K562 (cell line): ENCODE data around the gene ZG16B. TPM values are rescaled to one million over a fixed set of nuclear protein-coding genes. Genes with fewer than 3 reads are reported as not detected.
A peak's percentile ranks its signal among the peaks of the same experiment; 100 is the strongest.

Experiments used
- ATAC-seq: fragments of 200-7000 bp; cut with Tn5 transposase; 3 replicates; pipeline ENCODE4 v1.9.1; 2020; ENCODE audit warnings: moderate library complexity
- BruUV-seq: library from RNA; stranded (reverse); fragments of 400-500 nt; replicated peaks from 2 replicates; lab custom pipeline; 2021; lab: Mats Ljungman, UMichigan
- CTCF ChIA-PET: fragments of 300-600 bp; formaldehyde crosslinking; extraction: SDS; loops from one replicate; lab custom pipeline; 2021; ENCODE audit warnings: low intra/inter-chr PET ratio; lab: Yijun Ruan, JAX
- POLR2A ChIA-PET: fragments of 300-600, 350-650 bp; sonication (Branson Sonifier 250); formaldehyde crosslinking; extraction: SDS; loops from one replicate; lab custom pipeline; 2021; ENCODE audit warnings: antibody characterized with exemption, inconsistent platforms; lab: Yijun Ruan, JAX
- DNase-seq, 4 experiments: peaks; one replicate each; pipeline versions ENCODE4 v3.0.0 to v3.0.0-alpha.2; 2011 to 2018; ENCODE audit warnings: low spot score in 3 of 4, mixed read lengths in 3 of 4; ENCODE audit errors: extremely low read depth in 1 of 4
- FAIRE-seq: peaks from 2 replicates; lab custom pipeline; 2011; peaks lifted over from hg19 to GRCh38; lab: Jason Lieb, UNC
- H2AFZ ChIP-seq: 2 replicates; pipeline ENCODE4 v1.6.0; 2011; ENCODE audit warnings: low read depth, low read length, control low read depth, inconsistent platforms
- H3K27ac ChIP-seq: fragments of 200-600 bp; 3 replicates; pipeline ENCODE4 v1.8.0; 2011; ENCODE audit warnings: low read depth, mild to moderate bottlenecking, control low read depth, inconsistent platforms, low read length, moderate library complexity, mixed read lengths; ENCODE audit errors: extremely low read depth
- H3K27me3 ChIP-seq, 2 experiments: fragments of 300-600 bp in 1 of 2; 2 replicates in 1 of 2; 3 replicates in 1 of 2; pipeline versions ENCODE4 v1.6.0 to v1.8.0; 2011; ENCODE audit warnings: inconsistent platforms in 2 of 2, low read length in 2 of 2, mild to moderate bottlenecking in 1 of 2, mixed read lengths in 1 of 2, moderate library complexity in 1 of 2; ENCODE audit not compliant: control insufficient read depth in 2 of 2, insufficient read depth in 2 of 2
- H3K36me3 ChIP-seq: fragments of 300-600 bp; 3 replicates; pipeline ENCODE4 v1.8.0; 2011; ENCODE audit warnings: mild to moderate bottlenecking, low read length, inconsistent platforms; ENCODE audit not compliant: control insufficient read depth, insufficient read depth
- H3K4me1 ChIP-seq, 2 experiments: fragments of 200-600 bp in 1 of 2; replicated peaks in 1 of 2; 2 replicates in 1 of 2; 3 replicates in 1 of 2; pipeline versions ENCODE4 v1.5.1 to v1.8.0; 2011; ENCODE audit warnings: inconsistent platforms in 2 of 2, low read length in 2 of 2, mild to moderate bottlenecking in 1 of 2, mixed read lengths in 1 of 2, moderate library complexity in 1 of 2; ENCODE audit not compliant: control insufficient read depth in 2 of 2, insufficient read depth in 2 of 2
- H3K4me2 ChIP-seq: 2 replicates; pipeline ENCODE4 v1.6.1; 2011; ENCODE audit warnings: low read length, control low read depth, inconsistent platforms, mixed read lengths; ENCODE audit not compliant: insufficient read depth
- H3K4me3 ChIP-seq: fragments of 200-600 bp; sonication (generic), shearing (Covaris generic); 2 replicates; pipeline ENCODE4 v1.5.1; 2016; ENCODE audit warnings: control low read depth, inconsistent platforms
- H3K79me2 ChIP-seq: fragments of 200-600 bp; 3 replicates; pipeline ENCODE4 v1.8.0; 2011; ENCODE audit warnings: low read length, inconsistent platforms; ENCODE audit not compliant: control insufficient read depth, insufficient read depth
- H3K9ac ChIP-seq, 2 experiments: 2 replicates each; pipeline versions ENCODE4 v1.6.0 to v1.6.1; 2011; ENCODE audit warnings: low read depth in 2 of 2, low read length in 2 of 2, control low read depth in 1 of 2, inconsistent platforms in 1 of 2, mild to moderate bottlenecking in 1 of 2, mixed read lengths in 1 of 2; ENCODE audit not compliant: insufficient read depth in 1 of 2
- H3K9me1 ChIP-seq: one replicate; pipeline ENCODE4 v1.6.0; 2011; ENCODE audit warnings: inconsistent platforms, mild to moderate bottlenecking, low read length, moderate library complexity; ENCODE audit not compliant: control insufficient read depth, insufficient read depth
- H3K9me3 ChIP-seq: replicated peaks from 2 replicates; pipeline ENCODE4 v1.5.1; 2011; ENCODE audit warnings: low read depth, low read length, inconsistent platforms; ENCODE audit not compliant: control insufficient read depth, insufficient read depth
- H4K20me1 ChIP-seq: replicated peaks from 2 replicates; pipeline ENCODE4 v1.6.1; 2011; ENCODE audit warnings: low read length, inconsistent platforms, mixed read lengths; ENCODE audit not compliant: control insufficient read depth, insufficient read depth
- ARNT ChIP-seq, 2 experiments: fragments of 450-650 bp; IDR thresholded peaks; 2 replicates each; pipeline ENCODE4 v1.6.1; 2016; ENCODE audit warnings: mild to moderate bottlenecking in 1 of 2
- HMG20B ChIP-seq: fragments of 250-450 bp; sonication (Bioruptor Pico); IDR thresholded peaks from 2 replicates; pipeline ENCODE4 v1.5.0; 2021; ENCODE audit warnings: mild to moderate bottlenecking
- MXI1 ChIP-seq: IDR thresholded peaks from 2 replicates; pipeline ENCODE4 v1.6.1; 2011; ENCODE audit warnings: low read depth, mild to moderate bottlenecking, improper control_type of control experiment, low read length
- NCOA2 ChIP-seq, 2 experiments: fragments of 450-650 bp; IDR thresholded peaks; 2 replicates each; pipeline ENCODE4 v1.6.1; 2018; ENCODE audit warnings: mild to moderate bottlenecking in 2 of 2, moderate library complexity in 1 of 2; ENCODE audit not compliant: partially characterized antibody in 2 of 2
- NFYB ChIP-seq: IDR thresholded peaks from 2 replicates; pipeline ENCODE4 v1.6.1; 2011; ENCODE audit warnings: mild to moderate bottlenecking, moderate library complexity; ENCODE audit not compliant: insufficient read length; ENCODE audit errors: extremely low read depth
- RAD51 ChIP-seq: fragments of 450-650 bp; IDR thresholded peaks from 2 replicates; pipeline ENCODE4 v1.7.1; 2016; ENCODE audit warnings: low read depth, mild to moderate bottlenecking, borderline replicate concordance
- RB1 ChIP-seq: fragments of 450-650 bp; IDR thresholded peaks from 2 replicates; pipeline ENCODE4 v1.6.1; 2017; ENCODE audit warnings: low read depth, mild to moderate bottlenecking
- TBP ChIP-seq: optimal IDR thresholded peaks from 2 replicates; pipeline ENCODE3; 2011; ENCODE audit warnings: low read depth, low read length, improper control_type of control experiment
- ZNF12 ChIP-seq: sonication (generic); formaldehyde crosslinking; IDR thresholded peaks from 2 replicates; pipeline ENCODE4 v1.4.0; 2020; ENCODE audit warnings: mild to moderate bottlenecking, missing genetic modification reagents
- WGBS: fragments of 100-300 bp; shearing (Covaris generic); methylation state at CpG from one replicate; pipeline ENCODE4 v1.1.6; 2016; ENCODE audit warnings: low coverage, mixed read lengths; ENCODE audit not compliant: insufficient coverage; ENCODE audit errors: missing lambda C conversion rate; 5-methylcytosine and 5-hydroxymethylcytosine counted together
- in situ Hi-C: fragments of 300-500 bp; cut with MboI; formaldehyde crosslinking; loops from 4 replicates; pipeline ENCODE4 v1.15.0; 2018; ENCODE audit warnings: inconsistent platforms, mixed read lengths
- intact Hi-C: fragments of 100-400 bp; cut with micrococcal nuclease; formaldehyde crosslinking; loops from 2 replicates; pipeline ENCODE4 v1.14.2; 2022
- polyA plus RNA-seq, 8 experiments: library from polyadenylated mRNA; depleted of rRNA in 4 of 8; stranded (reverse) in 5 of 8; unstranded in 3 of 8; fragments of >200 nt; fragmentation: Nextera tagmentation in 2 of 8; fragmentation: Illumina TruSeq in 1 of 8; extraction: Ambion mirVana in 2 of 8; extraction: Trizol in 1 of 8; gene quantifications; 2 replicates each; pipeline versions ENCODE4 v1.2.1 to v1.2.3, GENCODE V29; 2011 to 2014; ENCODE audit warnings: inconsistent platforms in 1 of 8, missing spikeins in 1 of 8
- total RNA-seq, 7 experiments: library from RNA; depleted of rRNA in 6 of 7; stranded (reverse); fragments of >200 nt in 6 of 7; fragmentation: Illumina TruSeq in 2 of 7; extraction: Trizol in 2 of 7; gene quantifications; 2 replicates each; pipeline versions ENCODE4 v1.2.1 to v1.2.3, GENCODE V29; 2011 to 2021; ENCODE audit warnings: low replicate concordance in 1 of 7
- TF ChIP-seq, protein P1 (sequence below): sonication (generic); formaldehyde crosslinking; IDR thresholded peaks from 2 replicates; pipeline ENCODE4 v1.8.0; 2022; ENCODE audit warnings: mild to moderate bottlenecking, missing genetic modification reagents
- TF ChIP-seq, protein P2 (sequence below), 2 experiments: fragments of 450-650 bp; IDR thresholded peaks; 2 replicates each; pipeline ENCODE4 v1.6.1; 2018; ENCODE audit warnings: mild to moderate bottlenecking in 2 of 2, low read depth in 1 of 2; ENCODE audit not compliant: partially characterized antibody in 2 of 2
- TF ChIP-seq, protein P3 (sequence below): sonication (generic); formaldehyde crosslinking; IDR thresholded peaks from 2 replicates; pipeline ENCODE4 v1.8.0; 2022; ENCODE audit warnings: mild to moderate bottlenecking, missing genetic modification reagents
- TF ChIP-seq, protein P4 (sequence below), 2 experiments: IDR thresholded peaks; 2 replicates each; pipeline ENCODE4 v1.6.1; 2012; ENCODE audit warnings: improper control_type of control experiment in 2 of 2, low read depth in 2 of 2, low read length in 2 of 2, borderline replicate concordance in 1 of 2

The ZG16B gene
- total and polyA plus RNA-seq, 9 of the 15 experiments (the other 6 are each of a cell fraction or from before 2014, with no cell fraction given) = 0.25 to 0.43 (median 0.34) TPM; not detected in 5

DNA sequence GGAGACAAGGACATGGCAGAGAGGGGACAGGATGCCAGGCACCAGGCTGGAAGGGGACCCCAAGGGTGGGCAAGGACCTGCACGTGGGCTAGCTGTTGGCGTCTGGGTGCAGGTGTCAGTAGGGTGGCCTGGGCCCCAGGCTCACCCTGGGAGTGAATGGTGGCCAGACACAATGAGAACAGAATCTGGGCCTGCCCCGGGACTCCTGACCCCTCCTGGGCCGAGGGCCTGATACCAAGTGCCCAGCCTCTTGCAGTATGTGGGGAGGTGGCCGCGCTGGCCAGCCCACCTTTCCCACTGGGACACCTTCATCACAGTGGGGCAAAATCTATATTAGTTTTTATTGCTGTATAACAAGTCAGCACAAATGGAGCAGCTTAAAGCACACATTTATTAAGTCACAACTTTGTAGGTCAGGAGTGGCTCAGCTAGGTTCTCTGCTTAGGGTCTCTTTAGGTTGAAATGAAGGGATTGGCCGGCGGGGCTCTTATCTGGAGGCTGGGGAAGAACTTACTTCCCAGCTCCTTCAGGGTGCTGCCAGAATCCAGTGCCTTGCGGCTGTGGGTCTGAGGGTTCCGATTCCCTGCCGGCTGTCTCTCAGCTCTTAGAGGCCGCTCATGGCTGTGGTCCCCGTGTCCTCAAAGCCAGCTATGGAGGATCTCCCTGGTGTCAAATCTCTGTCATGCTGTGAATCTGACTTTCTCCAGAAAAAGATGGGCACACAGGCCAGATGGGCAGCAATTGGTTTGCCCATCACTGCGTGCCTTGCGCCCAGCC is 46.3 kb upstream of the ZG16B start:
- Histone ChIP-seq H3K79me2 (no peaks in the 10 kb centered on the region), H3K9me1 (no peaks in the 10 kb centered on the region), H3K4me2 (no peak overlapping the region), H3K27me3 (peaks cover 0 to 7% of the 10 kb centered on the region in 2 experiments; a peak in 2 of 5 replicates), H4K20me1 (no peaks in the 10 kb centered on the region), H3K4me1 (peaks cover 4 to 37% of the 10 kb centered on the region in 2 experiments; a peak in 4 of 5 replicates), H2AFZ (no peak overlapping the region), H3K27ac (no peak overlapping the region), H3K36me3 (no peaks in the 10 kb centered on the region), H3K9ac (peak overlapping the region in 1 of 2 experiments; percentile 43; a peak in 2 of 4 replicates), H3K4me3 (no peak overlapping the region), H3K9me3 (no peaks in the 10 kb centered on the region)
- ChIA-PET POLR2A (interaction anchor here (1.2 to 2.4 kb wide), 4 partner anchors 10 to 30 kb away, joined by 3 to 10 read pairs (median 7); no protein-coding TSS in a partner anchor), CTCF (no interaction called here)
- FAIRE-seq (no peak), ATAC-seq (no peak), DNase-seq (no peak)
- WGBS = 49% methylated on average over 14 of the region's 15 CpGs
- in situ Hi-C loops (no loop called here), intact Hi-C loops (no loop called here)
- no TSS peak for BruUV-seq
- TF ChIP-seq, protein P1, sequence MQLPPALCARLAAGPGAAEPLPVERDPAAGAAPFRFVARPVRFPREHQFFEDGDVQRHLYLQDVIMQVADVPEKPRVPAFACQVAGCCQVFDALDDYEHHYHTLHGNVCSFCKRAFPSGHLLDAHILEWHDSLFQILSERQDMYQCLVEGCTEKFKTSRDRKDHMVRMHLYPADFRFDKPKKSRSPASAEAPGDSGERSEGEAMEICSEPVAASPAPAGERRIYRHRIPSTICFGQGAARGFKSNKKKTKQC (CRISPR knock-in tag) = no peak
- TF ChIP-seq, protein P2, sequence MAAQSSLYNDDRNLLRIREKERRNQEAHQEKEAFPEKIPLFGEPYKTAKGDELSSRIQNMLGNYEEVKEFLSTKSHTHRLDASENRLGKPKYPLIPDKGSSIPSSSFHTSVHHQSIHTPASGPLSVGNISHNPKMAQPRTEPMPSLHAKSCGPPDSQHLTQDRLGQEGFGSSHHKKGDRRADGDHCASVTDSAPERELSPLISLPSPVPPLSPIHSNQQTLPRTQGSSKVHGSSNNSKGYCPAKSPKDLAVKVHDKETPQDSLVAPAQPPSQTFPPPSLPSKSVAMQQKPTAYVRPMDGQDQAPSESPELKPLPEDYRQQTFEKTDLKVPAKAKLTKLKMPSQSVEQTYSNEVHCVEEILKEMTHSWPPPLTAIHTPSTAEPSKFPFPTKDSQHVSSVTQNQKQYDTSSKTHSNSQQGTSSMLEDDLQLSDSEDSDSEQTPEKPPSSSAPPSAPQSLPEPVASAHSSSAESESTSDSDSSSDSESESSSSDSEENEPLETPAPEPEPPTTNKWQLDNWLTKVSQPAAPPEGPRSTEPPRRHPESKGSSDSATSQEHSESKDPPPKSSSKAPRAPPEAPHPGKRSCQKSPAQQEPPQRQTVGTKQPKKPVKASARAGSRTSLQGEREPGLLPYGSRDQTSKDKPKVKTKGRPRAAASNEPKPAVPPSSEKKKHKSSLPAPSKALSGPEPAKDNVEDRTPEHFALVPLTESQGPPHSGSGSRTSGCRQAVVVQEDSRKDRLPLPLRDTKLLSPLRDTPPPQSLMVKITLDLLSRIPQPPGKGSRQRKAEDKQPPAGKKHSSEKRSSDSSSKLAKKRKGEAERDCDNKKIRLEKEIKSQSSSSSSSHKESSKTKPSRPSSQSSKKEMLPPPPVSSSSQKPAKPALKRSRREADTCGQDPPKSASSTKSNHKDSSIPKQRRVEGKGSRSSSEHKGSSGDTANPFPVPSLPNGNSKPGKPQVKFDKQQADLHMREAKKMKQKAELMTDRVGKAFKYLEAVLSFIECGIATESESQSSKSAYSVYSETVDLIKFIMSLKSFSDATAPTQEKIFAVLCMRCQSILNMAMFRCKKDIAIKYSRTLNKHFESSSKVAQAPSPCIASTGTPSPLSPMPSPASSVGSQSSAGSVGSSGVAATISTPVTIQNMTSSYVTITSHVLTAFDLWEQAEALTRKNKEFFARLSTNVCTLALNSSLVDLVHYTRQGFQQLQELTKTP (IDR thresholded peaks at IDR 0.05; ENCODE audit: low read depth in 1 of 2, partially characterized antibody in 2 of 2) = no peak
- TF ChIP-seq MXI1 (no peak), NCOA2 (IDR thresholded peaks at IDR 0.05; ENCODE audit: partially characterized antibody in 2 of 2) (no peak), RB1 (no peak), NFYB (no peak), RAD51 (no peak), ZNF12 (no peak), ARNT (IDR thresholded peaks at IDR 0.05) (no peak), HMG20B (CRISPR knock-in tag) (no peak), TBP (no peak)
- TF ChIP-seq, protein P3, sequence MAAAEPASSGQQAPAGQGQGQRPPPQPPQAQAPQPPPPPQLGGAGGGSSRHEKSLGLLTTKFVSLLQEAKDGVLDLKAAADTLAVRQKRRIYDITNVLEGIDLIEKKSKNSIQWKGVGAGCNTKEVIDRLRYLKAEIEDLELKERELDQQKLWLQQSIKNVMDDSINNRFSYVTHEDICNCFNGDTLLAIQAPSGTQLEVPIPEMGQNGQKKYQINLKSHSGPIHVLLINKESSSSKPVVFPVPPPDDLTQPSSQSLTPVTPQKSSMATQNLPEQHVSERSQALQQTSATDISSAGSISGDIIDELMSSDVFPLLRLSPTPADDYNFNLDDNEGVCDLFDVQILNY = no peak
- TF ChIP-seq, protein P4, sequence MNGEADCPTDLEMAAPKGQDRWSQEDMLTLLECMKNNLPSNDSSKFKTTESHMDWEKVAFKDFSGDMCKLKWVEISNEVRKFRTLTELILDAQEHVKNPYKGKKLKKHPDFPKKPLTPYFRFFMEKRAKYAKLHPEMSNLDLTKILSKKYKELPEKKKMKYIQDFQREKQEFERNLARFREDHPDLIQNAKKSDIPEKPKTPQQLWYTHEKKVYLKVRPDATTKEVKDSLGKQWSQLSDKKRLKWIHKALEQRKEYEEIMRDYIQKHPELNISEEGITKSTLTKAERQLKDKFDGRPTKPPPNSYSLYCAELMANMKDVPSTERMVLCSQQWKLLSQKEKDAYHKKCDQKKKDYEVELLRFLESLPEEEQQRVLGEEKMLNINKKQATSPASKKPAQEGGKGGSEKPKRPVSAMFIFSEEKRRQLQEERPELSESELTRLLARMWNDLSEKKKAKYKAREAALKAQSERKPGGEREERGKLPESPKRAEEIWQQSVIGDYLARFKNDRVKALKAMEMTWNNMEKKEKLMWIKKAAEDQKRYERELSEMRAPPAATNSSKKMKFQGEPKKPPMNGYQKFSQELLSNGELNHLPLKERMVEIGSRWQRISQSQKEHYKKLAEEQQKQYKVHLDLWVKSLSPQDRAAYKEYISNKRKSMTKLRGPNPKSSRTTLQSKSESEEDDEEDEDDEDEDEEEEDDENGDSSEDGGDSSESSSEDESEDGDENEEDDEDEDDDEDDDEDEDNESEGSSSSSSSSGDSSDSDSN (IDR thresholded peaks at IDR 0.05; ENCODE audit: borderline replicate concordance in 1 of 2, low read depth in 2 of 2, low read length in 2 of 2) = no peak
